DOHH2 (cell line): ENCODE results near the gene CARD10.

ENCODE experiments used
- H3F3A ChIP-seq: fragments of 200-600 bp; sonication (generic), shearing (Covaris generic); 2 replicates; pipeline ENCODE4 v1.6.0; 2016; ENCODE audit warnings: antibody characterized with exemption, mild to moderate bottlenecking; ENCODE audit not compliant: control insufficient read depth, insufficient read depth
- H3K27ac ChIP-seq: fragments of 200-600 bp; sonication (generic); 2 replicates; pipeline ENCODE4 v1.5.1; 2014; ENCODE audit warnings: low read depth, mild to moderate bottlenecking, low read length, moderate library complexity
- H3K27me3 ChIP-seq: fragments of 200-600 bp; sonication (generic); 2 replicates; pipeline ENCODE4 v1.6.1; 2014; ENCODE audit warnings: mild to moderate bottlenecking, low read length, mixed read lengths; ENCODE audit not compliant: control insufficient read depth
- H3K36me3 ChIP-seq: fragments of 200-600 bp; sonication (generic); 2 replicates; pipeline ENCODE4 v1.6.1; 2014; ENCODE audit warnings: mild to moderate bottlenecking, low read length, moderate library complexity, mixed read lengths; ENCODE audit not compliant: control insufficient read depth
- H3K4me1 ChIP-seq: fragments of 200-600 bp; sonication (generic); 2 replicates; pipeline ENCODE4 v1.6.1; 2014; ENCODE audit warnings: mild to moderate bottlenecking, low read length, mixed read lengths; ENCODE audit not compliant: control insufficient read depth
- H3K4me2 ChIP-seq: fragments of 200-600 bp; sonication (generic); 2 replicates; pipeline ENCODE4 v1.6.0; 2014; ENCODE audit warnings: mild to moderate bottlenecking, low read length, moderate library complexity
- H3K4me3 ChIP-seq: fragments of 200-600 bp; sonication (generic); 2 replicates; pipeline ENCODE4 v1.5.1; 2014; ENCODE audit warnings: mild to moderate bottlenecking, low read length, mixed read lengths
- H3K79me2 ChIP-seq: fragments of 200-600 bp; sonication (generic); 2 replicates; pipeline ENCODE4 v1.6.1; 2014; ENCODE audit warnings: mild to moderate bottlenecking, low read length, mixed read lengths; ENCODE audit not compliant: control insufficient read depth
- H3K9me2 ChIP-seq: fragments of 200-600 bp; sonication (generic); replicated peaks from 2 replicates; pipeline ENCODE4 v1.6.1; 2014; ENCODE audit warnings: mild to moderate bottlenecking, low read length, mixed read lengths; ENCODE audit not compliant: control insufficient read depth
- H3K9me3 ChIP-seq: fragments of 200-600 bp; sonication (generic); 2 replicates; pipeline ENCODE4 v1.6.1; 2014; ENCODE audit warnings: antibody characterized with exemption, low read length, mixed read lengths; ENCODE audit not compliant: control insufficient read depth, insufficient read depth
- H4K20me1 ChIP-seq: fragments of 200-600 bp; sonication (generic); 2 replicates; pipeline ENCODE4 v1.6.0; 2014; ENCODE audit warnings: low read depth, mild to moderate bottlenecking, antibody characterized with exemption, low read length, moderate library complexity; ENCODE audit not compliant: control insufficient read depth, insufficient read depth
- EZH2phosphoT487 ChIP-seq: fragments of 200-600 bp; sonication (generic); IDR thresholded peaks from 2 replicates; pipeline ENCODE4 v1.6.1; 2017; ENCODE audit warnings: borderline replicate concordance, mild to moderate bottlenecking, antibody characterized with exemption, low read length, moderate library complexity, mixed read lengths
- TF ChIP-seq, protein P1 (sequence below): fragments of 200-600 bp; sonication (generic); IDR thresholded peaks from one replicate; pipeline ENCODE4 v1.5.1; 2014; ENCODE audit warnings: antibody characterized with exemption, mild to moderate bottlenecking, low read depth, low read length; ENCODE audit not compliant: poor library complexity, severe bottlenecking

Gene CARD10

DNA sequence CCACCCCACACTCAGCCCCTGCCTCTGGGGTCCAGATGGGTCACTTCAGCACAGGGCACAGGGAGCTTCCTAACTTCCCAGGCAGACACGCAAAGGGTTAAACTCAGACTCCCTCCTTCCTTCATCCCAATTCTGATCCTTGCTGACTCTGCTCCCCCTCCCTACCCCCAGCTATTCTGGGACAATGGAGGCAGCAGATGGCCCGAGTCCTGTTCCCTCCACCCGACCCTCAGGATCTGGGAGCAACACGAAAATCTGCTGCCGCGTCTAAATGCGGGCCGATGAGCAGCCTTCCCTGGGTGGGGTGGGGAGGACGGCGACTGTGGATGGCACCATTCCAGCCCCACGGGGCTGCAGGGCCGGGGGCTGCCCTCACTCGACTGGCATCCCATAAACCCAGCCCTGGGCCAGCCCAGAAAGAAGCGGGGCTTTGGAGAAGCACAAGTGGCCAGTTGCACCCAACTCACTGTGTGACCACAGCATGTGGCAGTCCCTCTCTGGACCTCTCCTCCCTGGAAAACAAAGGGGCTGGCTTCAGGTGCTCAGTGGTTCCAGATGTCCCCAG is 51.7 kb downstream of the CARD10 start:
- peaks cover 9% of the 10 kb centered on the region; the same call in 1 of the 2 replicates for H4K20me1 ChIP-seq
- peaks cover 65% of the 10 kb centered on the region for H3K36me3 ChIP-seq
- no peaks in the 10 kb centered on the region for H3K9me2 ChIP-seq
- peaks cover 6% of the 10 kb centered on the region for H3K79me2 ChIP-seq
- TF ChIP-seq, protein P1, sequence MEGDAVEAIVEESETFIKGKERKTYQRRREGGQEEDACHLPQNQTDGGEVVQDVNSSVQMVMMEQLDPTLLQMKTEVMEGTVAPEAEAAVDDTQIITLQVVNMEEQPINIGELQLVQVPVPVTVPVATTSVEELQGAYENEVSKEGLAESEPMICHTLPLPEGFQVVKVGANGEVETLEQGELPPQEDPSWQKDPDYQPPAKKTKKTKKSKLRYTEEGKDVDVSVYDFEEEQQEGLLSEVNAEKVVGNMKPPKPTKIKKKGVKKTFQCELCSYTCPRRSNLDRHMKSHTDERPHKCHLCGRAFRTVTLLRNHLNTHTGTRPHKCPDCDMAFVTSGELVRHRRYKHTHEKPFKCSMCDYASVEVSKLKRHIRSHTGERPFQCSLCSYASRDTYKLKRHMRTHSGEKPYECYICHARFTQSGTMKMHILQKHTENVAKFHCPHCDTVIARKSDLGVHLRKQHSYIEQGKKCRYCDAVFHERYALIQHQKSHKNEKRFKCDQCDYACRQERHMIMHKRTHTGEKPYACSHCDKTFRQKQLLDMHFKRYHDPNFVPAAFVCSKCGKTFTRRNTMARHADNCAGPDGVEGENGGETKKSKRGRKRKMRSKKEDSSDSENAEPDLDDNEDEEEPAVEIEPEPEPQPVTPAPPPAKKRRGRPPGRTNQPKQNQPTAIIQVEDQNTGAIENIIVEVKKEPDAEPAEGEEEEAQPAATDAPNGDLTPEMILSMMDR: no peak
- TF ChIP-seq EZH2phosphoT487: no peak
- no peak overlapping the region for H3K4me2 ChIP-seq
- H3K9me3 ChIP-seq: no peaks in the 10 kb centered on the region
- peaks cover 39% of the 10 kb centered on the region for H3K4me1 ChIP-seq
- H3K27ac ChIP-seq: no peak overlapping the region
- H3F3A ChIP-seq: peaks cover 33% of the 10 kb centered on the region
- H3K27me3 ChIP-seq: no peaks in the 10 kb centered on the region
- no peak overlapping the region for H3K4me3 ChIP-seq

DNA sequence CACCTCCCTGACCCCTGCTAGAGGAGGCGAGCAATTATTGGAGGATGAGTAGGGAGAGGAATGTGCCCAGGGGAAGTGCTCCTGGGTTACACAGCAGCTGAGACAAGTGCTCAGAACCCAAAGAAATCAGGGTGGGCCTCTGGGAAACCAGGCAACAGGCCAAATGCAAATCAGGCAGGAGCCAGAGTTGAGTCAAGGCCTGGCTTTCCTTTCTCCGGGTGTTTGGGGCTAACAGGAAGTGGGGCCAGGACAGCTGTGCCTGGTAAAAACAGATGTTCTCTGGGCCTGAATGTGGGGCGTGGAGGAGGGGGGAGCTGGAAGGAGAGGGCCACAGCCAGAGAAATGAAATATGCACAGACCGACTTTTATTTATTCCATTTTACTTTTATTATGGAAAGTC is 55.0 kb downstream of the CARD10 start:
- Histone ChIP-seq H3K9me3 (no peaks in the 10 kb centered on the region), H4K20me1 (0 out of 2 replicates have a peak, but pooled peaks cover 6% of the 10 kb centered on the region), H3K27me3 (no peaks in the 10 kb centered on the region), H3K9me2 (no peaks in the 10 kb centered on the region), H3K4me3 (no peak overlapping the region), H3K36me3 (peaks cover 33% of the 10 kb centered on the region), H3K27ac (no peak overlapping the region), H3K79me2 (no peaks in the 10 kb centered on the region), H3K4me2 (no peak overlapping the region), H3F3A (peaks cover 30% of the 10 kb centered on the region), H3K4me1 (peaks cover 26% of the 10 kb centered on the region)
- TF ChIP-seq, protein P1: no peak
- no peak for TF ChIP-seq EZH2phosphoT487

DNA sequence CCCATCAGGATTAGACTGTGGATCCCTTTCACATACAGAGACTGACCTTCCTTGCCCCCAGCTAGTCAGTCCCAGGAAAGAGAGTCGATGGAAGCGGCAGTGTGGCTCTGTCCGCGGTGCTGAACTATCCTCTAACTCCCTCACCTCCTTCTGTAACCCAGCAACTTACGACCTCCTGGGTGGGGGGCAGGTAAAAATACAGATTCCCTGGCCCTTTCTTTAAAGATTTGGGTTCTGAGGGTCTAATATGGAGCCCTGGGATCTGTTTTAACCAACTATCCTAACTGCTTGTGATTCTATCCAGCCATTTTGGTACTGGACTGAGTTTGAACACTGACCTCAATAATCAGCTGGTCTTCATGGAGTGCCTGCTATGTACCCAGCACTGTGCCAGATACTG is 56.2 kb downstream of the CARD10 start:
- no peaks in the 10 kb centered on the region for H3K79me2 ChIP-seq
- no peaks in the 10 kb centered on the region for H3K27me3 ChIP-seq
- TF ChIP-seq, protein P1: no peak
- TF ChIP-seq EZH2phosphoT487: no peak
- peaks cover 30% of the 10 kb centered on the region for H3F3A ChIP-seq
- peaks cover 26% of the 10 kb centered on the region for H3K4me1 ChIP-seq
- H3K27ac ChIP-seq: no peak overlapping the region
- 0 out of 2 replicates have a peak, but pooled peaks cover 3% of the 10 kb centered on the region for H4K20me1 ChIP-seq
- no peak overlapping the region for H3K4me2 ChIP-seq
- H3K4me3 ChIP-seq: no peak overlapping the region
- no peaks in the 10 kb centered on the region for H3K9me2 ChIP-seq
- H3K36me3 ChIP-seq: peaks cover 24% of the 10 kb centered on the region
- no peaks in the 10 kb centered on the region for H3K9me3 ChIP-seq
